CD4-positive, CD25-positive, alpha-beta regulatory T cell (primary cell): Measurements from ENCODE around the gene C1orf174. TPM values are rescaled to one million over a fixed set of nuclear protein-coding genes. Genes with fewer than 3 reads are reported as not detected.

ENCODE experiments used
- ATAC-seq, 2 donors: fragments of 150-1000 bp; cut with Tn5 transposase; one replicate each; pipeline ENCODE4 v1.10.0; 2021; ENCODE audit warnings: low read depth in 2 of 2, moderate number of reproducible peaks in 2 of 2, moderate library complexity in 1 of 2
- DNase-seq, 3 donors: peaks; one replicate each; pipeline versions ENCODE4 v3.0.0 to v3.0.0-alpha.2; 2012 to 2022; ENCODE audit warnings: mixed read lengths in 1 of 3
- H3K27ac ChIP-seq: one replicate; pipeline ENCODE4 v1.7.0; 2013; ENCODE audit warnings: mild to moderate bottlenecking, low read length; ENCODE audit not compliant: insufficient read depth, poor library complexity, severe bottlenecking
- H3K27me3 ChIP-seq: one replicate; pipeline ENCODE4 v1.7.0; 2013; ENCODE audit warnings: low read length; ENCODE audit not compliant: control insufficient read depth, insufficient read depth
- H3K36me3 ChIP-seq: one replicate; pipeline ENCODE4 v1.7.0; 2013; ENCODE audit warnings: mild to moderate bottlenecking, low read length, moderate library complexity; ENCODE audit not compliant: control insufficient read depth, insufficient read depth
- H3K4me1 ChIP-seq: 2 replicates; pipeline ENCODE4 v1.7.0; 2013; ENCODE audit warnings: mild to moderate bottlenecking, low read length; ENCODE audit not compliant: insufficient read depth, control insufficient read depth, poor library complexity, severe bottlenecking
- H3K4me3 ChIP-seq: one replicate; pipeline ENCODE4 v1.7.0; 2013; ENCODE audit warnings: low read depth, mild to moderate bottlenecking, low read length, moderate library complexity
- H3K9me3 ChIP-seq, 2 experiments: 1 replicate in 1 of 2; 2 replicates in 1 of 2; pipeline ENCODE4 v1.7.0; 2013; ENCODE audit warnings: low read length in 2 of 2, mild to moderate bottlenecking in 1 of 2, moderate library complexity in 1 of 2; ENCODE audit not compliant: control insufficient read depth in 2 of 2
- H3K27ac Mint-ChIP-seq, 3 donors: one replicate each; pipeline ENCODE4 v1.8.0; 2020 to 2022; ENCODE audit warnings: mild to moderate bottlenecking in 3 of 3, mixed read lengths in 3 of 3, moderate library complexity in 2 of 3
- H3K27me3 Mint-ChIP-seq: one replicate; pipeline ENCODE4 v1.8.0; 2022; ENCODE audit warnings: mild to moderate bottlenecking, mixed read lengths
- H3K36me3 Mint-ChIP-seq: one replicate; pipeline ENCODE4 v1.8.0; 2020; ENCODE audit warnings: mixed read lengths
- H3K4me1 Mint-ChIP-seq, 4 donors: one replicate each; pipeline ENCODE4 v1.8.0; 2020 to 2022; ENCODE audit warnings: mixed read lengths in 4 of 4, mild to moderate bottlenecking in 1 of 4
- H3K4me3 Mint-ChIP-seq, 4 donors: one replicate each; pipeline ENCODE4 v1.8.0; 2020 to 2022; ENCODE audit warnings: mild to moderate bottlenecking in 4 of 4, mixed read lengths in 4 of 4, moderate library complexity in 3 of 4
- H3K9me3 Mint-ChIP-seq, 7 donors: one replicate each; pipeline ENCODE4 v1.8.0; 2020 to 2022; ENCODE audit warnings: mixed read lengths in 7 of 7, mild to moderate bottlenecking in 3 of 7, moderate library complexity in 2 of 7
- polyA plus RNA-seq, 4 donors: library from polyadenylated mRNA; unstranded; fragments of 300-500 nt; fragmentation: Illumina TruSeq; gene quantifications; one replicate each; pipeline ENCODE4 v1.2.3, GENCODE V29; 2021
- total RNA-seq: library from RNA; stranded (reverse); gene quantifications from one replicate; pipeline ENCODE4 v1.2.3, GENCODE V29; 2022

Gene C1orf174
- total and polyA plus RNA-seq, 5 donors from 2014 or later = 15.4 to 33.3 (median 26.3) TPM

GRCh38 chr1:3856923-3857790, 42.9 kb downstream of the C1orf174 start, which contains the start of the genes CEP104 and DFFB:
CEP104 (minus strand) TSS chr1:3857211; CDS start chr1:3852407, 4,804 bp downstream.
DFFB (plus strand) TSS chr1:3857476; CDS start chr1:3857604, 128 bp downstream.
- Mint-ChIP-seq H3K27me3 (no peaks in the 10 kb centered on the region), H3K4me3 (peak within 1 kb of the TSS; percentile 93 to 99 (median 98)), H3K36me3 (peaks cover 10% of the 10 kb centered on the region), H3K27ac (peak within 1 kb of the TSS; percentile 90 to 97 (median 91)), H3K9me3 (peaks cover 0 to 2% (median 0%) of the 10 kb centered on the region in 7 donors), H3K4me1 (peaks cover 9 to 55% (median 25%) of the 10 kb centered on the region in 4 donors)
- peak; percentile 98 to 99 (median 98) for DNase-seq
- Histone ChIP-seq H3K27me3 (no peaks in the 10 kb centered on the region), H3K4me3 (peak within 1 kb of the TSS; percentile 75), H3K27ac (peak within 1 kb of the TSS; percentile 78), H3K36me3 (peaks cover 4% of the 10 kb centered on the region), H3K4me1 (peaks cover 28% of the 10 kb centered on the region), H3K9me3 (no peaks in the 10 kb centered on the region)
- peak; percentile 98 to 99 for ATAC-seq

- Histone ChIP-seq H3K4me3 (no peak overlapping the region), H3K4me1 (peaks cover 14% of the 10 kb centered on the region), H3K9me3 (no peaks in the 10 kb centered on the region), H3K27ac (no peak overlapping the region), H3K27me3 (no peaks in the 10 kb centered on the region), H3K36me3 (peaks cover 32% of the 10 kb centered on the region)
- H3K36me3 Mint-ChIP-seq = peaks cover 27% of the 10 kb centered on the region
- DNase-seq = no peak
- no peaks in the 10 kb centered on the region for H3K9me3 Mint-ChIP-seq
- H3K4me1 Mint-ChIP-seq = peaks cover 8 to 31% (median 16%) of the 10 kb centered on the region in 4 donors
- ATAC-seq = no peak
- no peak overlapping the region for H3K27ac Mint-ChIP-seq
- H3K4me3 Mint-ChIP-seq = peak overlapping the region in 2 of 4 donors; percentile 45 to 75
- no peaks in the 10 kb centered on the region for H3K27me3 Mint-ChIP-seq
Measured at GRCh38 chr1:3852711-3853485, 47.2 kb downstream of the C1orf174 start.

- peaks cover 24% of the 10 kb centered on the region for H3K36me3 Mint-ChIP-seq
- H3K4me3 Mint-ChIP-seq = no peak overlapping the region
- ATAC-seq = no peak
Measured at GRCh38 chr1:3852091-3852490, 48.0 kb downstream of the C1orf174 start.

GRCh38 chr1:3851292-3851691, 48.8 kb downstream of the C1orf174 start:
- Histone ChIP-seq H3K27ac (no peak overlapping the region), H3K36me3 (peaks cover 44% of the 10 kb centered on the region), H3K27me3 (no peaks in the 10 kb centered on the region), H3K4me1 (peaks cover 5% of the 10 kb centered on the region), H3K4me3 (no peak overlapping the region), H3K9me3 (no peaks in the 10 kb centered on the region)
- peaks cover 7 to 25% (median 11%) of the 10 kb centered on the region in 4 donors for H3K4me1 Mint-ChIP-seq
- no peaks in the 10 kb centered on the region for H3K27me3 Mint-ChIP-seq
- H3K9me3 Mint-ChIP-seq = no peaks in the 10 kb centered on the region
- H3K4me3 Mint-ChIP-seq = peak overlapping the region in 1 of 4 donors; percentile 16
- ATAC-seq = no peak
- H3K27ac Mint-ChIP-seq = no peak overlapping the region
- peaks cover 28% of the 10 kb centered on the region for H3K36me3 Mint-ChIP-seq
- no peak for DNase-seq

More at GRCh38 chr1:3852091-3852490, 48.0 kb downstream of the C1orf174 start:
- peaks cover 38% of the 10 kb centered on the region for H3K36me3 ChIP-seq
- DNase-seq = no peak
- Mint-ChIP-seq H3K9me3 (no peaks in the 10 kb centered on the region), H3K27ac (no peak overlapping the region), H3K27me3 (no peaks in the 10 kb centered on the region), H3K4me1 (peaks cover 7 to 26% (median 13%) of the 10 kb centered on the region in 4 donors)
- no peak overlapping the region for H3K4me3 ChIP-seq
- no peak overlapping the region for H3K27ac ChIP-seq
- peaks cover 10% of the 10 kb centered on the region for H3K4me1 ChIP-seq
- no peaks in the 10 kb centered on the region for H3K9me3 ChIP-seq
- no peaks in the 10 kb centered on the region for H3K27me3 ChIP-seq

GRCh38 chr1:3850857-3851256, 49.2 kb downstream of the C1orf174 start:
- ATAC-seq (no peak), DNase-seq (no peak)
- Histone ChIP-seq H3K27me3 (no peaks in the 10 kb centered on the region), H3K4me3 (no peak overlapping the region), H3K9me3 (no peaks in the 10 kb centered on the region), H3K4me1 (peaks cover under 1% of the 10 kb centered on the region), H3K36me3 (peaks cover 44% of the 10 kb centered on the region), H3K27ac (no peak overlapping the region)
- no peaks in the 10 kb centered on the region for H3K9me3 Mint-ChIP-seq
- H3K4me1 Mint-ChIP-seq = peaks cover 6 to 21% (median 10%) of the 10 kb centered on the region in 4 donors
- no peak overlapping the region for H3K27ac Mint-ChIP-seq
- H3K36me3 Mint-ChIP-seq = peaks cover 28% of the 10 kb centered on the region
- H3K4me3 Mint-ChIP-seq = no peak overlapping the region
- no peaks in the 10 kb centered on the region for H3K27me3 Mint-ChIP-seq

- DNase-seq (no peak), ATAC-seq (no peak)
- no peaks in the 10 kb centered on the region for H3K27me3 Mint-ChIP-seq
- Histone ChIP-seq H3K36me3 (peaks cover 57% of the 10 kb centered on the region), H3K27ac (no peak overlapping the region), H3K9me3 (no peaks in the 10 kb centered on the region), H3K4me1 (no peaks in the 10 kb centered on the region), H3K27me3 (no peaks in the 10 kb centered on the region), H3K4me3 (no peak overlapping the region)
- H3K27ac Mint-ChIP-seq = no peak overlapping the region
- no peaks in the 10 kb centered on the region for H3K4me1 Mint-ChIP-seq
- peaks cover 29% of the 10 kb centered on the region for H3K36me3 Mint-ChIP-seq
- no peak overlapping the region for H3K4me3 Mint-ChIP-seq
- H3K9me3 Mint-ChIP-seq = no peaks in the 10 kb centered on the region
Measured at GRCh38 chr1:3847081-3847480, 53.0 kb downstream of the C1orf174 start.

- Histone ChIP-seq H3K36me3 (peaks cover 57% of the 10 kb centered on the region), H3K4me3 (no peak overlapping the region), H3K9me3 (no peaks in the 10 kb centered on the region), H3K4me1 (no peaks in the 10 kb centered on the region), H3K27me3 (no peaks in the 10 kb centered on the region), H3K27ac (no peak overlapping the region)
- H3K27me3 Mint-ChIP-seq = no peaks in the 10 kb centered on the region
- peaks cover 29% of the 10 kb centered on the region for H3K36me3 Mint-ChIP-seq
- ATAC-seq (no peak), DNase-seq (no peak)
- H3K4me3 Mint-ChIP-seq = no peak overlapping the region
- H3K9me3 Mint-ChIP-seq = no peaks in the 10 kb centered on the region
- H3K4me1 Mint-ChIP-seq = no peaks in the 10 kb centered on the region
- no peak overlapping the region for H3K27ac Mint-ChIP-seq
Measured at GRCh38 chr1:3846541-3846940, 53.5 kb downstream of the C1orf174 start.
